DMS 273 treated with DMSO at 0.1 percent for 48 hours (cell line): ENCODE data around the gene ZNF594.
"Not testable (repeated sequence)": the region's sequence is repeated elsewhere in the genome, so short reads cannot be mapped to it uniquely, and the experiment has no call there.

Source experiments
- DNase-seq: peaks from one replicate; lab custom pipeline; 2025; lab: John Stamatoyannopoulos, UW

ZNF594 gene

DNA sequence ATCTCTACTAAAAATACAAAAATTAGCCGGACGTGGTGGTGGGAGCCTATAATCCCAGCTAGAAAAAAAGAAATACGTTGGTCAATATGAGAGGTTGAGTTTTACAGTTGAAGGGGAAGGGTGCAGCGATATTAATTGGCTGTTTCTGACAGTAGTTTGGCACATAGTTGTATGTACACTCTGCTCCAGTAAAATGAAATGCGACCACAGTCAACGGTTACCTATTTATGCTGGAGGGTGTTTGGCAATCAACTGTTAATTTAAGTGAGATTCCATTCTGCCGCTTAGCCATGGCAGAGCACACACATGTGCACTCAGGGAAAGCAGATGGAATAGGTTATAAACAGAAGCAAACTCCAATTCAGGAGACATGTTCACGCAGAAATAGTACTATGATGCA is 9.3 kb upstream of the ZNF594 start:
- DNase-seq = no peak

DNA sequence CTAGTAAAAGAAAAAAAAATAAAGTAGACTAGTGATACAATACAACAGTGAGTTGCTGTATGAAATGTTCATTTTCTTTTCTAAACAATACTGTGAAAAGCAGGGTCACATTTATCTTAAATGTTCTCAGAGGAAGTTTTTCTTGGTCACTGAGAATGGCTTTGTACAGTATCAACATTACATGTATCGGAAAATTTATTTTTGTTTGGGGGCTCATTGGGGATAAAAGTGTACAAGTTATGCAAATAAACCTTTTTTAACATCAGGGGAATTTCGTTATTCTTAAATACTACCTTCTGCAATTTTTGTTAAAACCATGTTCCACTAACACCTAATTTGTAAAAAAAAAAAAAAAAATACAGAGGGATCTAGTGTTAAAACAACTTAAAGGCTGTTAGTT is 8.7 kb upstream of the ZNF594 start:
- no peak for DNase-seq

DNA sequence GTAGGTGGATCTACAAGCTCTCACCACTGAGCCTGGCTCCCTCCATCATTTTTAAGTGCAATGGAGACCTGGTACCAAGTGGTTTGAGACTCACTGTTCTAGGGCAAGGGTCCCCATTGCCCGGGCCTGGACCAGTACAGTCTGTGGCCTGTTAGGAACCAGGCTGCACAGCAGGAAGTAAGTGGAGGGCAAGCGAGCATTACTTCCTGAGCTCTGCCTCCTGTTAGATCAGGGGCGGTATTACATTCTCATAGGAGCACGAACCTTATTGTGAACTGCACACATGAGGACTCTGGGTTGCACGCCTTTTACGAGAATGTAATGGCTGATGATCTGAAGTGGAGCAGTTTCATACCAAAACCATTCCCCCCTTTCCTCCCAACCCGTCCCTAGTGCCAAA is 6.8 kb upstream of the ZNF594 start:
- DNase-seq = no peak

DNA sequence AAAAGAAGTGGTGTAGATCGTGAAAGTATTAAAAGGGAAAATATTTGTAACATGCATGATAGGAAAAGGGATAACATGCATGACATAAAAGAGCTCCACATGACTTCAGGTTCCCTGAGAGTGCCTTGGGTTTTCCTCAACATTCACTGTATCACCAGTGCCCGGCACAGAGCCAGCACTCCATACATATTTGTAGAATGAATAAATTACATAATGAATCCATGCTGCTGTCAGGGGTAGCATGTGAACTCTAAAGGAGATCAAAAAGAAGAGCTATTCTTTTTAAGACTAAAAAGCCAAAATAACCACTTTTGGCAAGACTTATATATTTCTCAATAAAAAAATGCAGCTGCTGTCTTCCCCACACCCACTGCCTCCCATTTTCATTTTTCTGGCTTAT is 2.7 kb upstream of the ZNF594 start:
- DNase-seq = no peak

DNA sequence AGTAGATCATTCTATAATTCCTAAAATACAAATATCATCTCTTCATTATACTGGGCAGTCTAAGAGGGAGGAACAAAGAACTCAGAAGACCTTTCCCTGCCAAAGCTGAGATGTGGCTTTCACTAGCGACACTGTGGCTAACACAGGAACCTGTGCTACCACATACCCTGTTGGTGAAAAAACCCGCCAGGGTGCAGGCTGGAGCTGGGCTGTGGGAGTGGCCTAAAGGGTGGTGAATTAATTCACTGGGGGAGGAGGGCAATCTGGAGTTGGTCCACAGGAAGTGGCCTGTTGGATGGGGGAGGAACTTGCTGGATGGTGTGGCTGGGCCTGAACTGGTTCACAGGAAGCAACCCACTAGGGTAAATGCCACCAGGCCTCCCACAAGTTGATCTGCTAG is 7.4 kb downstream of the ZNF594 start:
- DNase-seq = no peak

DNA sequence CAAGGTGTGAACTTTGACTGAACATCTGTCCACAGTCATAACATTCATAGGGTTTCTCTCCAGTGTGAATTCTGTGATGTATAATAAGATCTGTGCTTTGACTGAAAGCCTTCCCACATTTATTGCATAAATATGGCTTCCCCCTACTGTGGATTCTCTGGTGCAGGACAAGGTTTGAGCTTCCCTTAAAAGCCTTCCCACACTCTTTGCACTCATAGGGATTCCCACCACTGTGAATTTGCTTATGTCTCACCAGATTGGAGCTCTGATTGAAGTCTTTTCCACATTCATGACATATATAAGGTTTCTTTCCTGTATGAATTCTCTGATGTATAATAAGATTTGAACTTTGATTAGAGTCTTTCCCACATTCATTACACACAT is 8.3 kb downstream of the ZNF594 start:
- no peak for DNase-seq

DNA sequence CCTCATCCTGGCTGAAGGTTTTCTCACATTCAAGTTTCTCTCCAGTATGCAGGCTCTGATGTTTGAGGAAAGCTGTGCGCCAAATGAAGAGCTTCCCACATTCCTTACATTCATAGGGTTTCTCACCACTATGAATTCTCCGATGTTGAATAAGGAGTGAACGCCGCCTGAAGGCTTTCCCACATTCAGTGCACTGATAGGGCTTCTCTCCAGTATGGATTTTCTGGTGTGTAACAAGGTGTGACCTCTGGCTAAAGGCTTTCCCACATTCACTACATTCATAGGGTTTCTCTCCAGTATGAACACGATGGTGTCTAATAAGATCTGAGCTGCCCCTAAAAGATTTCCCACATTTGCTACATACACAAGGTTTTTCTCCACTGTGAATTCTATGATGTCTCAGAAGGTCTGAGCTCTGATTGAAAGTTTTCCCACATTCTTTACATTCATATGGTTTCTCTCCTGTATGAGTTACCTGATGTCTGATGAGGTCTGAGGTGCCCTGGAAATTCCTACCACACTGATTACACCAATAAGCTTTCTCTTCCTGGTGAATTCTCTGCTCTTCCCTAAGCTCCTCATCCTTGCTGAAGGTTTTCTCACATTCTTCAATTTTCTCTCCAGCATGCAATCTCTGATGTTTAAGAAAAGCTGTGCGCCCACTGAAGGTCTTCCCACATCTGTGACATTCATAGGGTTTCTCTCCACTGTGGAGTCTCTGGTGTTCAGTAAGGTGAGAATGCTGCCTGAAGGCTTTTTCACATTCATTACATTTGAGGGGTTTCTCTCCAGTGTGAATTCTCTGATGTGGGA is 8.9 kb downstream of the ZNF594 start:
- no peak for DNase-seq

DNA sequence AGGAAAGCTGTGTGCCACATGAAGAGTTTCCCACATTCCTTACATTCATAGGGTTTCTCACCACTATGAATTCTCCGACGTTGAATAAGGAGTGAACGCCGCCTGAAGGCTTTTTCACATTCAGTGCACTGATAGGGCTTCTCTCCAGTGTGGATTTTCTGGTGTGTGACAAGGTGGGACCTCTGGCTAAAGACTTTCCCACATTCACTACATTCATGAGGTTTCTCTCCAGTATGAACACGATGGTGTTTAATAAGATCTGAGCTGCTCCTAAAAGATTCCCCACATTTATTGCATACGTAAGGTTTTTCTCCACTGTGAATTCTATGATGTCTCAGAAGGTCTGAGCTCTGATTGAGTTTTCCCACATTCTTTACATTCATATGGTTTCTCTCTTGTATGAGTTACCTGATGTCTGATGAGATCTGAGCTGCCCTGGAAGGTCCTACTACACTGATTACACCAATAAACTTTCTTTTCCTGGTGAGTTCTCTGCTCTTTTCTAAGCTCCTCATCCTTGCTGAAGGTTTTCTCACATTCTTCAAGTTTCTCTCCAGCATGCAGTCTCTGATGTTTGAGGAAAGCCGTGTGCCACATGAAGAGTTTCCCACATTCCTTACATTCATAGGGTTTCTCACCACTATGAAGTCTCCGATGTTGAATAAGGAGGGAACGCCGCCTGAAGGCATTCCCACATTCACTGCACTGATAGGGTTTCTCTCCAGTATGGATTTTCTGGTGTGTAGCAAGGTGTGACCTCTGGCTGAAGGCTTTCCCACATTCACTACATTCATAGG is 10.0 kb downstream of the ZNF594 start:
- no peak for DNase-seq

DNA sequence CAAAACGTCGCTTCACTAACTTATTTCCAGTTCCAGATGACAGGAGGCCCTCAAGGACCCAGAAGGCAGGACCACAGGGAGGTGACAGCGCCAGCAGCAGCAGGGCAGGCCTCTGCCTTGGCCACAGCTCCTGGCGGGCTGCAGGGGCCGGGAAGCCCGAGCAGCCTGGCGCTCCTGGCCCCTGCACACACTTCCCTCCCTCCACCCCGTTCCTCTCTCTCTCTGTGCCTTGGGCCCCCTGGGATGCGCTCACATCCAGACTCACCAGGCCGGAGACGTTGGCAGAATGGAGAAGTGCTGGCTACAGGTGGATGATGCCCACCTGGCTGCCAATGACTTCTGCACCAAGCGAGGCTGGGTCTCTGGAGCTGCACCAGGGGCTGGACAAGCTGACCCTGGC is 12.7 kb downstream of the ZNF594 start:
- DNase-seq = no peak

DNA sequence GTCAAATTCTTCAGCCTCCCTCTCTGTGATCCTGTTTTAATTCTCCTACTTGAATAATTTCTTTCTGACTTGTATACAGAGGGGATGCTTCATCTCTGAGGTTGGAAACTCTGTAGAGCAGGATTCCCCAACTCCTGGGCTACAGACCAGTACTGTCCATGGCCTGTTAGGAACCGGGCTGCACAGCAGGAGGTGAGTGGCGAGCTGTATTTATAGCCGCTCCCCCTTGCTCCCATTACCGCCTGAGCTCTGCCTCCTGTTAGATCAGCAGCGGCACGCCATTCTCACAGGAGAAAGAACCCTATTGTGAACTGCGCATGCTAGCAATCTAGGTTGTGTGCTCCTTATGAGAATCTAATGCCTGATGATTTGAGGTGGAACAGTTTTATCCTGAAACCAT is 16.6 kb downstream of the ZNF594 start:
- DNase-seq = not testable (repeated sequence)

DNA sequence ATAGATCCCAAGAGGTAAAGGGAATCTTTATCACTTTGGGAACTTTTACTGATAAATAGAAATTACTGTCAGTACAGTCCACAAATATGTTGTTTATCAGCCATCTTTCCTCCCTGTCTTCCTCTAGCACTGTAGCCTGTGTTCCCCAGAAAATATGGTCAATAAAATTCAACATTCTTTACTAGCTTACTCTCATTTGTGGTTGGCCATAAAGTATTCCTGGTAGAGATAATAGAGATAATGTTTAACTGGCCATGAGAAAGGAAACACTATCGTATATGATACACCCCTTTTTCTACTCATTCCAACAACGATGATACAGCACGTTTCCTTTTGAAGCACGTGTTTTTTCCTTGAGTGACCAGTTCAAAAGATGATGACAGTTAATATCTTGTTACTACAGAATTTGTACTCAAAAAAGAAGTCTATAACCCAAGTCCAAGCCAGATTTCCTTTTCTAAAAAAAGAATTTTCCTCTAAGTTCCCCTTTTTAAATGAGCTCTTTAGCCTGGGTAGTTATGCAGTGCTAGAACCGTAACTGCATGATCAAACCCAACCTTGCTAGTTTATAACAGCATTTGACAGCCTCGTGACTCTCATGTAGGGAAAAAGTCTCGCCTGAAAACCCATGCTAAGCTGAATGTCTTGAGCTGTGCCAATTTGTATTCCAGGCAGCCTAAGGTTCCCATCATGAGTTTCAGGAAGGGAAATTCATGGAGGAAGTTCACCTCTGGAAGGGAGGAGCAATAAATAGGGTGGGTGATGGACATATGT is 25.7 kb downstream of the ZNF594 start:
- DNase-seq = not testable (repeated sequence)

DNA sequence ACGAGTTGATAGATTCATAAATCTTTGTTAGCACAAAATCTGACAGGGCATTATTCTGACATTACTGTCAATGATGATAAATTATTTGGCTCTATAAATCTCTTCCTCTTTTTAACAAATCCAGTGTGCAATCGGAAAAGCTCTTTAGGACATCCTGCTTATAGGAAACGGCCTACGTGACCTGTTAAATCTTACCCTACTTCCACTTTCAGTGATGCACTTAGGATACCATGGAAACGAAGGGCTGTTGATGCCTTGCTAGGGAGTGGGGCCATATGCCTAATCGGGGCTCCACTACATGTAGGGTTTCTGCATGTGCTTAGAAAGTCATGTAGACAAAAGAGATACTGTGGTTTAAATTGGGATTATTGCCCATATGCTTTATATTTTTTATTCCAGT is 27.2 kb downstream of the ZNF594 start:
- no peak for DNase-seq

DNA sequence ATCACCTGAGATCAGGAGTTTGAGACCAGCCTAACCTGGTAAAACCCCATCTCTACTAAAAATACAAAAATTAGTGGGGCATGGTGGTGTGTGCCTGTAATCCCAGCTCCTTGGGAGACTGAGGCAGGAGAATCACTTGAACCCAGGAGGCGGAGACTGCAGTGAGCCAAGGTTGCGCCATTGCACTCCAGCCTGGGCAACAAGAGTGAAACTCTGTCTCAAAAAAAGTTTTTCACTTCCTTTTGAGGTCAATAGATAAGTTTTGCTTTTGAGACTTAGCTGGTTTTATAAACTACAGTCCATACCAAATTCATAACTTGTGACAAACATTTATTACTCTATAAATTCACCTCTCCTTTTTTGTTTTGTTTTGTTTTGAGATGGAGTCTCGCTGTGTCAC is 29.9 kb downstream of the ZNF594 start:
- not testable (repeated sequence) for DNase-seq

DNA sequence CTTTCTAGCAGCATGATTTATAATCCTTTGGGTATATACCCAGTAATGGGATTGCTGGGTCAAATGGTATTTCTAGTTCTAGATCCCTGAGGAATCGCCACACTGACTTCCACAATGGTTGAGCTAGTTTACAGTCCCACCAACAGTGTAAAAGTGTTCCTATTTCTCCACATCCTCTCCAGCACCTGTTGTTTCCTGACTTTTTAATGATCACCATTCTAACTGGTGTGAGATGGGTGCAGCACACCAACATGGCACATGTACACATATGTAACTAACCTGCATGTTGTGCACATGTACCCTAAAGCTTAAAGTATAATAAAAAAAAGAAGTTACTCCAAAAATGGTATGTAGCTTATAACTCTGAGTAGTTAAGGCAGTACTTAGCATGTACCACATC is 31.0 kb downstream of the ZNF594 start:
- not testable (repeated sequence) for DNase-seq

DNA sequence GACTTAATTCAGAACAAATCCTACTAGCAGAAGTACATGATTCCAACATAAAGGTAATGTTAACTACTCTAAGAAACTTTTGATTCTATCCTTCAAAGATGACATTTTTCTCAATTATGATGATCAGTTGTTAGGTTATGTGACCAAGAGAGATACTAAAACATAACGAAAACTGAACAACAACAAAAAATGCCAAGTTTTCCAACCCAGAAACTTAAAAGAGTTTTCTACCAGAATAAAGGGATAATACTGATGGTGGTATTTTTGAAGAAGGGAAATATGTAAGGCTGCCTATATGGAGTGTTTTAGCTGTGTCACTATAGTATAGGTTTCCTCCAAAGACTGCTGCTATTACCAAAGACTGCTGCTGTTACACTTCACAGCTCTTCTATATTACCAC is 45.5 kb downstream of the ZNF594 start:
- DNase-seq = not testable (repeated sequence)

DNA sequence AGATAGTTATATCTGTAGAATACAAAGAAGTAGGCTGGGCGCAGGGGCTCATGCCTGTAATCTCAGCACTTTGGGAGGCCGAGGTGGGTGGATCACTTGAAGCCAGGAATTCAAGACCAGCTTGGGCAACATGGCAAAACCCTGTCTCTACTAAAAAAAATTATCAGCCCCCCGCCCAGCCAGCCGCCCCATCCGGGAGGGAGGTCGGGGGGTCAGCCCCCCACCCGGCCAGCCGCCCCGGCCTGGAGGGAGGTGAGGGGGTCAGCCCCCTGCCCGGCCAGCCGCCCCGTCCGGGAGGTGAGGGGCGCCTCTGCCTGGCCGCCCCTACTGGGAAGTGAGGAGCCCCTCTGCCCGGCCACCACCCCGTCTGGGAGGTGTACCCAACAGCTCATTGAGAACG is 48.8 kb downstream of the ZNF594 start:
- DNase-seq = not testable (repeated sequence)

DNA sequence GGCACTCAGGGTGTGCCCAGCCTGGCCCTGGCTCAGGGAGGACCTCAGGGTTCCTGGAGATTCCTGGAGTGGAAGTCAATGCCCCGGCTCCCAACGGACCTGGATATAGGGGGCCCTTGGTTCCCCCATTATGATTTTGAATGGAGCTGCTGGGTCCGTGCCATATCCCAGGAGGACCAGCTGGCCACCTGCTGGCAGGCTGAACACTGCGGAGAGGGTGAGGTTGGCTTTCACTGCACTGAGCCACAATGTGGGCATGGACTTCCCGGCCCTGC is 52.3 kb downstream of the ZNF594 start:
- DNase-seq = no peak

DNA sequence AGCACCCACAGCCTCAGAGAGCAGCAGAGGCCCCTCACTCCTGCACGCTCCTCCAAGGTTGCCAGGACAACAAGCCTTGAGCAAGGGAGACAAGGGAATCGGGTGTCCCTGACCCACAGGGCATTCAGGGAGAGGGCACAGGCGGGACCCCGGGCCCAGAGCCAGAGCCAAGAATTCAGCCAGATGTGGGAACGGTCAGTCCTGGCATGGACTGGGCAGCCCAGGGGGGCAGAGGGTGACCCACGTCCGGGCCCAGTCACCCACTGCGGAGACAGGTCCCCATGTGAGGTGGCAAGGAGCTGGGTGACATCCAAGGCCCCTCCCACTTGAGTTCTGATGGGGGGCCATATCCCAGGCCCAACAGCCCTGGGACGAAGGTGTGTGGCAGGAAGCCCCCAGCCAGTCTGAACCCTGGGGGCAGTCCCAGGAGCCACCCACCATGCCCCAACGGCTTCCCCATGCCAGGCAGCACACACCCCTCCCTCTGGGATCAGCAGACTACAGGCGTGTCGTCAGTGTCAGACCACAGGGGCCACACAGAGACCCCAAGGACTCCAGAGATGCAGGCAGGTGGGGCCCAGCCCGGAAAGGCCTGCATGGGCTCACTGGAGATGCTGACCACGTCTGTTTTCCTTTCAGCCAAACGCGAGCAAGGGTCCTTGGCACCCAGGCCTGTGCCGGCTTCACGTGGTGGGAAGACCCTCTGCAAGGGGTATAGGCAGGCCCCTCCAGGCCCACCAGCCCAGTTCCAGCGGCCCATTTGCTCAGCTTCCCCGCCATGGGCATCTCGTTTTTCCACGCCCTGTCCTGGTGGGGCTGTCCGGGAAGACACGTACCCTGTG is 52.8 kb downstream of the ZNF594 start:
- no peak for DNase-seq

DNA sequence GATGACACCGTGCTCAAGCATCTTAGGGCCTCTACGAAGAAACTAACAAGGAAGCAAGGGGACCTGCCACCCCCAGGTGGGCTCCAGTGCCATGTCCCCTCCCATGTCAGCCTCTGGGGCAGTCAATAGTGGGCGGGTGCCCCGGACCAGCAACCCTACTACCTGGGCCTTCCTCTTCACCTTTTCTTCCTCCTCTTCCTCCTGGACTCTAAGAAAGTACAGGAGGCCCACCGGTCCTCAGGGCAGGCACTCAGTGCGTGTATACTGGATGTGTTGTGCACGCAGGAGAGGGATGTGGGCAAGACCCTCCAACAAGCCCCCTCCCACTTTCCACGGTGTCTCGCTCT is 53.5 kb downstream of the ZNF594 start:
- DNase-seq = not testable (repeated sequence)

DNA sequence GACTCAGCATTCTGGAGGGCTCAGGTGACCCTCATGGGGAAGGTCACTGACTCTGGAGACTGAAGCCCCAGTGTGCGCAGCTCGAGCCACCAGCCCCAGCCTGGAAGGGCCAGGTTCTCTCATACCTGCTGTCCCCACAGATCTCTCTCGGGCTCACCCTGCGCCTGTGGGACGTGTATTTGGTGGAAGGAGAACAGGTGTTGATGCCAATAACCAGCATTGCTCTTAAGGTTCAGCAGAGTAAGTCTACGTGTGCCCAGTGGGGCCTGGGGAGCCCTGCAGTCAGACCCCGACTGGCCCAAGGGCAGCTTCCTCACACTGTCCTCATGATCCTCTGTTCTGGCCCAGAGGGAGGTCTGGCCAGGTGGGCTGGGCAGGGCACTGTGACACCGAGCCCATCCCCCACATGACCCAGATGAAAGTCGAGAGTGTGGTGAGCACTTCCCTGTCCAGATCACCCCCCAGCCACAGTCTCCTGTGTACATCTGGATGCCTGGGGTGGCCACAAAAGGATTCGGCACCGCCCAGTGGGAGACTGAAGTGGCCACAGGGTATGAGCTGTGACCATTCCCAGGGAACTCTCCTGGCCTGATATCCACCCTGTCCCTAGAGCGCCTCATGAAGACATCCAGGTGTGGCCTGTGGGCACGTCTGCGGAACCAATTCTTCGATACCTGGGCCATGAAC is 54.0 kb downstream of the ZNF594 start:
- not testable (repeated sequence) for DNase-seq

DNA sequence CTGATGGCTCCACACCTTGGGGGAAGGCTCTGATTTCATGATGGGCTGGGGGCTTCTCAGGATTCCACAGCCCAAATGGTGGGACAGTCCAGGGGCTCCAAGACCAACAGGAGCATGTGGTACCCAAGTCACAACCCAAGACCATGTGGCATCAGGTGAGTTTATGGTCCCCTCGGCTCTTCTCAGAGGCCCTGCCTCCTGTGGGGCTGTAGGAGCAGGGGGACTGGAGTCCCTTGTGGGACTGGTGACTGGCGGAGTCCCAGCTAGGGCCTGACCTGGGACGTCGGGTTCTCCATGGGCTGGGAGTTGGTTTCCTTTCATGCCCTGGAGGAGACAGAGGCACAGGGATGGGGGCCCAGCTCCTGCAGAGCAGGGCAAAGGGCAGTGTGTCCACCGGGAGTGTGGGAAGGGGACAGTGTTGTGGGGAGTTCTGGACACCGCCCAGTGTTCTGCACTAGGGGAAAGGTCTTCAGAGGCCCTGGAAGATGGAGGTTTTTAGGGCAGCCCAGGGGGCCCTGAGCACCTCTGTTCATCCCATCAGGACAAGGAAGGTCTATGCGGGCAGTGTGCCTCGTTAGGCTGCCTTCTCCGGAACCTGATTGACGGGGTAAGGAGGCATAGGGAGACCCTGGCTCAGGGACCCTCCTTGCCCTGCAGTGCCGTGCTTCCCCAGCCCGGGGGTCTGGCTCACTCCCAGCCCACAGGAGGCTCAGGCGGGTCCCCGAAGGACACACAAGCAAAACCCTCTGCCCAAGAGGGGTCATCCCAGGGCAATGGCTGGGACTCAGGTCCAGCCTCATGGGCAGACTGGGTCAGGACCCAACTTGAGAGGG is 54.9 kb downstream of the ZNF594 start:
- not testable (repeated sequence) for DNase-seq
